ENCODE measurements around the gene DNAJC11.

The DNAJC11 gene, protein sequence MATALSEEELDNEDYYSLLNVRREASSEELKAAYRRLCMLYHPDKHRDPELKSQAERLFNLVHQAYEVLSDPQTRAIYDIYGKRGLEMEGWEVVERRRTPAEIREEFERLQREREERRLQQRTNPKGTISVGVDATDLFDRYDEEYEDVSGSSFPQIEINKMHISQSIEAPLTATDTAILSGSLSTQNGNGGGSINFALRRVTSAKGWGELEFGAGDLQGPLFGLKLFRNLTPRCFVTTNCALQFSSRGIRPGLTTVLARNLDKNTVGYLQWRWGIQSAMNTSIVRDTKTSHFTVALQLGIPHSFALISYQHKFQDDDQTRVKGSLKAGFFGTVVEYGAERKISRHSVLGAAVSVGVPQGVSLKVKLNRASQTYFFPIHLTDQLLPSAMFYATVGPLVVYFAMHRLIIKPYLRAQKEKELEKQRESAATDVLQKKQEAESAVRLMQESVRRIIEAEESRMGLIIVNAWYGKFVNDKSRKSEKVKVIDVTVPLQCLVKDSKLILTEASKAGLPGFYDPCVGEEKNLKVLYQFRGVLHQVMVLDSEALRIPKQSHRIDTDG

GRCh38 chr1:6701437-6702153 is at the start of gene DNAJC11:
Gene DNAJC11, minus strand, starts transcription at chr1:6701816. Its CDS starts 16 bp downstream, at chr1:6701800.
- Histone ChIP-seq H3K4me3 (ENCODE audit: low read depth, low read length) (peak within 1 kb of the TSS; percentile 85), H3K4me2 (ENCODE audit: low read length) (peak within 1 kb of the TSS; percentile 87), H2AFZ (peak within 1 kb of the TSS; percentile 72), H3K79me2 (peaks cover 22% of the 10 kb centered on the region), H3K36me3 (ENCODE audit: control insufficient read depth, insufficient read depth, low read length) (no peaks in the 10 kb centered on the region), H3K9me3 (ENCODE audit: control insufficient read depth, low read length) (no peaks in the 10 kb centered on the region), H3K9ac (peak within 1 kb of the TSS; percentile 14), H3K4me1 (peaks cover 2% of the 10 kb centered on the region), H3K27me3 (ENCODE audit: control insufficient read depth, insufficient read depth, low read length) (no peaks in the 10 kb centered on the region), H3K27ac (peak within 1 kb of the TSS; percentile 42)
- peak; percentile 49 for TF ChIP-seq CTCF (IDR thresholded peaks at IDR 0.05)

DNA sequence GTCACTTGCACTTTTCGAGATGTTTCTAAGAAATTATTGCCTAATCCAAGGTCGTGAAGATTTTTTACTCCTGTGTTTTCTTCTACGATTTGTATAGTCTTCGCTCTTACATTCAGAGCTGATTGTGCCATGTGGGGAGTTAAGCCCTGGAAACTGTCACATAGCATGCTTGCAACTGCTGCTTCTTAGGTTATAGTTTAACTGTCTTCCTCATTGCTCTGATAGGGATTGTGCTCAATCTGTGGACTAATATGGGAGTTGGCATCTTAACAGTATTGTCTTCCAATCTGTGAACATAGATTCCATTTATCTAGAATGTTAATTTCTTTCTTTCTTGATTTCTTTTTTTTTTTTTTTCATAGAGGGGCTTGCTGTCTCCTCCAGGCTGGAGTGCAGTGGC is 48.9 kb upstream of the DNAJC11 start:
- H3K9ac ChIP-seq, result no peak overlapping the region
- no peak overlapping the region for H2AFZ ChIP-seq
- no peaks in the 10 kb centered on the region for H3K36me3 ChIP-seq (ENCODE audit: control insufficient read depth, insufficient read depth, low read length)
- TF ChIP-seq CTCF (IDR thresholded peaks at IDR 0.05), result no peak
- H3K4me1 ChIP-seq, result no peaks in the 10 kb centered on the region
- H3K9me3 ChIP-seq (ENCODE audit: control insufficient read depth, low read length), result no peaks in the 10 kb centered on the region
- H3K79me2 ChIP-seq, result no peaks in the 10 kb centered on the region
- no peak overlapping the region for H3K4me2 ChIP-seq (ENCODE audit: low read length)
- H3K27me3 ChIP-seq (ENCODE audit: control insufficient read depth, insufficient read depth, low read length), result no peaks in the 10 kb centered on the region
- H3K27ac ChIP-seq, result no peak overlapping the region
- H3K4me3 ChIP-seq (ENCODE audit: low read depth, low read length), result no peak overlapping the region

DNA sequence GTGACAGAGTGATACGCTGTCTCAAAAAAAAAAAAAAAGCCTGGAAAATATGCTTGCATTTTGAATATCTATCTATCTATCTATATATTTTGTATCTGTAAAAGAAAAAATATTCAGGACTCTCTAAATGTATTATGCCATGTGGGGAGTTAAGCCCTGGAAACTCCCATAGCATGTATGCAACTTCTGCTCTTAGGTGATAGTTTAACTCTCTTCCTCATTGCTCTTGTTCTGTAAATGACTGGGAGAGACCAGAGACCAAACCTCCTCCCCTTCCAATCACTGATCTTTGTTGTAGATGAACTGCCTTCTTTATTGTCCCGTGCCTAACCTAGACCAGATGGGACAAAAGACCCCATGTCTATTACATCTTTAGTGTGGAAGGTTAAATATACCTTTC is 46.1 kb upstream of the DNAJC11 start:
- Histone ChIP-seq H3K27me3 (ENCODE audit: control insufficient read depth, insufficient read depth, low read length) (no peaks in the 10 kb centered on the region), H3K27ac (no peak overlapping the region), H3K36me3 (ENCODE audit: control insufficient read depth, insufficient read depth, low read length) (no peaks in the 10 kb centered on the region), H3K4me1 (no peaks in the 10 kb centered on the region), H3K9me3 (ENCODE audit: control insufficient read depth, low read length) (no peaks in the 10 kb centered on the region), H3K9ac (no peak overlapping the region), H2AFZ (no peak overlapping the region), H3K4me2 (ENCODE audit: low read length) (no peak overlapping the region), H3K4me3 (ENCODE audit: low read depth, low read length) (no peak overlapping the region), H3K79me2 (no peaks in the 10 kb centered on the region)
- TF ChIP-seq CTCF (IDR thresholded peaks at IDR 0.05), result no peak

DNA sequence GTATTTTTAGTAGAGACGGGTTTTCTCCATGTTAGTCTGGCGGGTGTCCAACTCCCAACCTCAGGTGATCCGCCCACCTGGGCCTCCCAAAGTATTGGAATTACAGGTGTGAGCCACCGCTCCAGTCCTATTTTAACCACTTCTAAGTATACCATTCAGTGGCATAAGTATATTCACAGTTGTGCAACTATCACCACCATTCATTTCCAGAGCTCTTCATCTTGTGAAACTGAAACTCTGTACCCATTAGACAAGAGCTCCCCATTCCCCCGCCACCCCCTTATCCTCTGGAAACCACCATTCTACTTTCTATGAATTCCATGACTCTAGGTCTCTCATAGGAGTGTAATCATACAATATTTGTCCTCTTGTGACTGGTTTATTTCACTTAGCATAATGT is 43.5 kb upstream of the DNAJC11 start:
- H3K4me1 ChIP-seq, result no peaks in the 10 kb centered on the region
- no peaks in the 10 kb centered on the region for H3K79me2 ChIP-seq
- H2AFZ ChIP-seq, result no peak overlapping the region
- no peaks in the 10 kb centered on the region for H3K9me3 ChIP-seq (ENCODE audit: control insufficient read depth, low read length)
- H3K36me3 ChIP-seq (ENCODE audit: control insufficient read depth, insufficient read depth, low read length), result no peaks in the 10 kb centered on the region
- no peaks in the 10 kb centered on the region for H3K27me3 ChIP-seq (ENCODE audit: control insufficient read depth, insufficient read depth, low read length)
- H3K4me3 ChIP-seq (ENCODE audit: low read depth, low read length), result no peak overlapping the region
- H3K4me2 ChIP-seq (ENCODE audit: low read length), result no peak overlapping the region
- H3K27ac ChIP-seq, result no peak overlapping the region
- H3K9ac ChIP-seq, result no peak overlapping the region
- no peak for TF ChIP-seq CTCF (IDR thresholded peaks at IDR 0.05)
